Measurements from ENCODE around the gene REP15. TPM values are rescaled to one million over a fixed set of nuclear protein-coding genes. Genes with fewer than 3 reads are reported as not detected.

REP15 gene
- total RNA-seq, 1 experiment from 2014 or later, result 1.3 TPM

DNA sequence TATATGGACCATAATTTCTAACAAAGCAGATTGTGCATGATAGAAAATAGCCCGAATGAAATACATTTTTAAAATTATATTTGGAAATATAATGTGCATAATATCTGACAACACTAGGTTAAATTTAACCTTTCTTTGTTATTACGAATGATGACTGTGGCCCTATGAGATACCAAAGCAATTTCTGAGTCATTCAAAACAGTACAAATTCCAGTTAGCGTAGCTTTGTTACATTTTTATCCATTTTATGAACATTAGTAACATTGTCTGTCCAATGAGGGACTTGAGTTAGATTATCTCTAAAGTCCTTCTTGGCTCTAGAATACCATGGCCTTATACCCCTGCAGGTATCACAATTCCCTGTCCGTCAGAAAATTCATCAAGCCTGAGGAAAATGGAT is 39.0 kb upstream of the REP15 start:
- Histone ChIP-seq H3K27ac (ENCODE audit: insufficient read length, low read depth, low read length) (no peak overlapping the region), H2AFZ (ENCODE audit: low read length) (no peak overlapping the region), H3K27me3 (ENCODE audit: insufficient read depth, low read length) (no peaks in the 10 kb centered on the region), H3T11ph (ENCODE audit: low read length) (no peak overlapping the region), H3K18ac (ENCODE audit: insufficient read length, low read depth, low read length) (no peak overlapping the region), H4K5ac (ENCODE audit: insufficient read length, low read depth, low read length) (no peak overlapping the region), H3K79me2 (ENCODE audit: insufficient read depth, low read length) (no peaks in the 10 kb centered on the region), H4K91ac (ENCODE audit: insufficient read length, low read depth, low read length) (no peak overlapping the region), H3K4me1 (ENCODE audit: insufficient read depth, low read length) (no peaks in the 10 kb centered on the region), H3K4ac (ENCODE audit: low read depth, low read length) (no peak overlapping the region), H2BK5ac (ENCODE audit: insufficient read length, low read length) (no peak overlapping the region), H3K9me3 (ENCODE audit: control insufficient read depth, low read depth, low read length) (no peaks in the 10 kb centered on the region), H2BK20ac (ENCODE audit: low read depth, low read length, poor library complexity, severe bottlenecking) (no peak overlapping the region), H3K4me2 (ENCODE audit: insufficient read depth, insufficient read length, low read length) (no peak overlapping the region), H3K56ac (ENCODE audit: insufficient read length, low read depth, low read length) (no peak overlapping the region), H2AK5ac (ENCODE audit: insufficient read length, low read length) (no peak overlapping the region), H4K8ac (replicated peaks; ENCODE audit: insufficient read length, low read depth, low read length) (no peak overlapping the region), H4K20me1 (ENCODE audit: control insufficient read depth, insufficient read depth, insufficient read length) (no peaks in the 10 kb centered on the region), H2BK15ac (ENCODE audit: low read depth, low read length) (no peak overlapping the region), H3K79me1 (ENCODE audit: insufficient read depth, low read depth, low read length, poor library complexity, severe bottlenecking) (no peaks in the 10 kb centered on the region), H3K9ac (ENCODE audit: extremely low read depth, insufficient read length, low read length) (no peak overlapping the region), H2BK120ac (ENCODE audit: low read depth, low read length, poor library complexity, severe bottlenecking) (no peak overlapping the region), H3K23ac (ENCODE audit: insufficient read length, low read depth, low read length) (no peak overlapping the region), H3K14ac (ENCODE audit: insufficient read depth, low read length) (no peak overlapping the region), H2BK12ac (ENCODE audit: insufficient read length, low read depth, low read length) (no peak overlapping the region), H3K23me2 (ENCODE audit: insufficient read length, low read depth, low read length, poor library complexity, severe bottlenecking) (no peaks in the 10 kb centered on the region)
- H3K36me3 Mint-ChIP-seq (ENCODE audit: insufficient read depth in 1 of 3, low read depth in 3 of 3), result peaks cover 0 to 10% (median 1%) of the 10 kb centered on the region in 3 experiments; a peak in 2 of 7 replicates
- TF ChIP-seq, protein P1, sequence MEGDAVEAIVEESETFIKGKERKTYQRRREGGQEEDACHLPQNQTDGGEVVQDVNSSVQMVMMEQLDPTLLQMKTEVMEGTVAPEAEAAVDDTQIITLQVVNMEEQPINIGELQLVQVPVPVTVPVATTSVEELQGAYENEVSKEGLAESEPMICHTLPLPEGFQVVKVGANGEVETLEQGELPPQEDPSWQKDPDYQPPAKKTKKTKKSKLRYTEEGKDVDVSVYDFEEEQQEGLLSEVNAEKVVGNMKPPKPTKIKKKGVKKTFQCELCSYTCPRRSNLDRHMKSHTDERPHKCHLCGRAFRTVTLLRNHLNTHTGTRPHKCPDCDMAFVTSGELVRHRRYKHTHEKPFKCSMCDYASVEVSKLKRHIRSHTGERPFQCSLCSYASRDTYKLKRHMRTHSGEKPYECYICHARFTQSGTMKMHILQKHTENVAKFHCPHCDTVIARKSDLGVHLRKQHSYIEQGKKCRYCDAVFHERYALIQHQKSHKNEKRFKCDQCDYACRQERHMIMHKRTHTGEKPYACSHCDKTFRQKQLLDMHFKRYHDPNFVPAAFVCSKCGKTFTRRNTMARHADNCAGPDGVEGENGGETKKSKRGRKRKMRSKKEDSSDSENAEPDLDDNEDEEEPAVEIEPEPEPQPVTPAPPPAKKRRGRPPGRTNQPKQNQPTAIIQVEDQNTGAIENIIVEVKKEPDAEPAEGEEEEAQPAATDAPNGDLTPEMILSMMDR (conservative IDR thresholded peaks at IDR 0.05), result no peak
- no peak overlapping the region for H3K4me3 Mint-ChIP-seq
- no peak for DNase-seq
- WGBS (ENCODE audit: extremely low coverage, insufficient read length, low lambda C conversion rate), result no CpG with 5 or more reads among the region's 4 CpGs
- H3K27ac Mint-ChIP-seq, result no peak overlapping the region
- no peaks in the 10 kb centered on the region for H3K27me3 Mint-ChIP-seq (ENCODE audit: low read depth)
- H3K9me3 Mint-ChIP-seq, result no peaks in the 10 kb centered on the region
- H3K4me1 Mint-ChIP-seq, result no peaks in the 10 kb centered on the region; a peak in 1 of 4 replicates
